ENCODE data around the gene SF3A2.

The SF3A2 gene

DNA sequence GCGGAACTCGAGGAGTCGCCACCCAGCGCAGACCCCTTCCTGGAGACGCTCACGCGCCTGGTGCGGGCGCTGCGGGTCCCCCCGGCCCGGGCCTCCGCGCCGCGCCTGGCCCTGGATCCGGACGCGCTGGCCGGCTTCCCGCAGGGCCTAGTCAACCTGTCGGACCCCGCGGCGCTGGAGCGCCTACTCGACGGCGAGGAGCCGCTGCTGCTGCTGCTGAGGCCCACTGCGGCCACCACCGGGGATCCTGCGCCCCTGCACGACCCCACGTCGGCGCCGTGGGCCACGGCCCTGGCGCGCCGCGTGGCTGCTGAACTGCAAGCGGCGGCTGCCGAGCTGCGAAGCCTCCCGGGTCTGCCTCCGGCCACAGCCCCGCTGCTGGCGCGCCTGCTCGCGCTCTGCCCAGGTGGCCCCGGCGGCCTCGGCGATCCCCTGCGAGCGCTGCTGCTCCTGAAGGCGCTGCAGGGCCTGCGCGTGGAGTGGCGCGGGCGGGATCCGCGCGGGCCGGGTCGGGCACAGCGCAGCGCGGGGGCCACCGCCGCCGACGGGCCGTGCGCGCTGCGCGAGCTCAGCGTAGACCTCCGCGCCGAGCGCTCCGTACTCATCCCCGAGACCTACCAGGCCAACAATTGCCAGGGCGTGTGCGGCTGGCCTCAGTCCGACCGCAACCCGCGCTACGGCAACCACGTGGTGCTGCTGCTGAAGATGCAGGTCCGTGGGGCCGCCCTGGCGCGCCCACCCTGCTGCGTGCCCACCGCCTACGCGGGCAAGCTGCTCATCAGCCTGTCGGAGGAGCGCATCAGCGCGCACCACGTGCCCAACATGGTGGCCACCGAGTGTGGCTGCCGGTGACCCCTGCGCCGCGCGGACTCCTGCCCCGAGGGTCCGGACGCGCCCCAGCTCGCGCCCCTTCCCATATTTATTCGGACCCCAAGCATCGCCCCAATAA is 14.8 kb downstream of the SF3A2 start:
- TF ChIP-seq, protein P1, sequence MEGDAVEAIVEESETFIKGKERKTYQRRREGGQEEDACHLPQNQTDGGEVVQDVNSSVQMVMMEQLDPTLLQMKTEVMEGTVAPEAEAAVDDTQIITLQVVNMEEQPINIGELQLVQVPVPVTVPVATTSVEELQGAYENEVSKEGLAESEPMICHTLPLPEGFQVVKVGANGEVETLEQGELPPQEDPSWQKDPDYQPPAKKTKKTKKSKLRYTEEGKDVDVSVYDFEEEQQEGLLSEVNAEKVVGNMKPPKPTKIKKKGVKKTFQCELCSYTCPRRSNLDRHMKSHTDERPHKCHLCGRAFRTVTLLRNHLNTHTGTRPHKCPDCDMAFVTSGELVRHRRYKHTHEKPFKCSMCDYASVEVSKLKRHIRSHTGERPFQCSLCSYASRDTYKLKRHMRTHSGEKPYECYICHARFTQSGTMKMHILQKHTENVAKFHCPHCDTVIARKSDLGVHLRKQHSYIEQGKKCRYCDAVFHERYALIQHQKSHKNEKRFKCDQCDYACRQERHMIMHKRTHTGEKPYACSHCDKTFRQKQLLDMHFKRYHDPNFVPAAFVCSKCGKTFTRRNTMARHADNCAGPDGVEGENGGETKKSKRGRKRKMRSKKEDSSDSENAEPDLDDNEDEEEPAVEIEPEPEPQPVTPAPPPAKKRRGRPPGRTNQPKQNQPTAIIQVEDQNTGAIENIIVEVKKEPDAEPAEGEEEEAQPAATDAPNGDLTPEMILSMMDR (IDR thresholded peaks at IDR 0.05): no peak
- no peak for TF ChIP-seq ZFX (IDR thresholded peaks at IDR 0.05; ENCODE audit: borderline replicate concordance)
- H3K27ac ChIP-seq: no peak overlapping the region

DNA sequence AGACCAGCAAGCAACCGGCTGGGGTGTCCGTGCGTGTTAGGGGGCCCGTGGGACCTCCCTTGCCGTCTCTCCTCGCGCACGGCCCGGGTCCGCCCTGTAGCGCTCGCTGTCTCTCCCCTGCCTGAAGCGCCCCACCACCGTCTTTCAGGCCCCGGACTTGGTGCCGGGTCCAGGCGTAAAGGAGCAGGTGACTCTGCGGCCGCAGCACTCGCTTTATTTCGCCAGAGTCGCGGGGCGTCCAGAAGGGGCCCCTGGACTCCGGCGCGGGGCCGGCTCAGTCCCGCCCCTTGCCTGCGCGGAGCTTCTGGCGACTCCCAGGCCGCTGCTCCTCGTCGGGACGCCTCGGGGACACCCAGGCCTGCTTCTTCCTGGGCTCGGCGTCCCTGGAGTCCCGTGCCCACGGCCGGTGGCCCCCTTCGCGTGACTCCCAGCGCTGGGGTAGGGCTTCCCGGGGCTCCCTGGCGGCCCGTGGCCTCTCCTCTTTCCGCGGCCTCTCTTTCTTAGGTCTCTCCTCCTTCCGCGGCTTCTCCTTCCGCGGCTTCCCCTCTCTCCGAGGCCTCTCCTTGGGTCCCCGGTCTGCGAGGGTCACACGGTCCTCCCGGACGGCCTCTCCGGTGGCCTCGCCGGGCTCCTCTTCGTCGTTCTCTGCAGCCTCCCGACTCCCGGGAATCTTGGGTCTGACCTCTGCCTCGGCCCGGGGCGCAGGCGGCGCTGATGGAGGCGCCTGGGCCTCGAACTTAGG is 15.6 kb downstream of the SF3A2 start:
- H3K27ac ChIP-seq: no peak overlapping the region
- TF ChIP-seq, protein P1 (IDR thresholded peaks at IDR 0.05): no peak
- TF ChIP-seq ZFX (IDR thresholded peaks at IDR 0.05; ENCODE audit: borderline replicate concordance): no peak

DNA sequence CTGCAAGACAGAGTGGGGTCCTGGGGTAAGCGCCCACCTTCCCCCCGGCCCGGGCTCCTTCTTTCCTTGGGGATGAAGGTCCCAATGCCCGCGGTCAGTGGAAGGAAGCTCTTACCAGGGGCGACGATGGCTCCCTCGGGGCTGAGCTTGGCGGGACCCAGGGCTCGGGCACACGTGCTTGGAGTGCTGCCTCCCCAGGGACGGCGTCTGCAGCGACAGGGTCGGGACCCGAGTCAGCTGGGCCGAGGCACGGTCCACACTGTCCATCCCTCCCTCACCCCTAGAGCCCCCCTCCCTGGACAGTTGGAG is 16.1 kb downstream of the SF3A2 start:
- no peak overlapping the region for H3K27ac ChIP-seq
- no peak for TF ChIP-seq ZFX (IDR thresholded peaks at IDR 0.05; ENCODE audit: borderline replicate concordance)
- TF ChIP-seq, protein P1 (IDR thresholded peaks at IDR 0.05): no peak

DNA sequence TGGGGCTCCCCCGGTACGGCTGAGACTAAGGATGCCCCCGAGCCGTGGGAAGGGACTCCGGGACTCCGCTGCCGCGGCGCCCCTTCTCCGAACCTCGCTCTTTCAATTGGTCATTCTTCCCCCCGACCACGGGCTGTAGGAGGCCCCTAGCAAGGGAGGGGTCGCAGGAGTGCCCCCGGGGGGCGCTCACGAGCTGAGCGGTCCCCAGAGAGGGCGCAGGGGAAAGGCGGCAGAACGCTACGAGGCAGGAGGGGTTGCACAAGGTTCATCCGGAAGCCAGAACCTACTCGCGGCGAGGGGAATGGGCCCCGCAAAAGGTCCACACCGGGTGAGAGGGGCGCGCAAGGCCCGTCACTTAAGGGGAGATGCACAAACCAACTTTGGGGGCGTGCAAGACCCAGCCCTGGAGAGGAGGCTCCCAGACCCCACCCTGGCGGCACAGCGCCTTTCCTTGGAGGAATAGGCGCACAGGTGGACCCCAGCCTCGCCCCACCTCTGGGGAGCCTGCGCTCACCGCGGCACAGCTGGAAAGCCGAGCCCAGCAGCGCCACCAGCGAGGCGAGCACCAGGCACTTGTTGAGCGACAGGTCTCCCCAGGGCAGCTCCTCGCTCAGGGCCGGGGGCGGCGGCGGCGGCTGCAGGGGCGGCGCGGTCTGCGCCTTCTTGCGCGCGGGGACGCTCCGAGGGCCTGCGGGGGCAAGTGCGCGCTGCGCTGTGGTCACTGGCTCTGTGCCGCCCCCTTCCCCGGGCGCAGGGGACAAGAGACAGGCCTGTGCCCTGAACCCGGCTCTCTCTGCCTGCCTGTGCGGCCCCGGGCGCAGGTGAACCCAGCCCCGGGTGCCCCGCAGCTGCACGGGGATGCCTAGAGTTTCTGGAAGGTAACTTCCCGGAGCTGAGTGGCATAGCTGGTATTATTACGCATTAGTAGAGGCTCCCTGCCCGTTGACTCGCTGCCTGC is 16.8 kb downstream of the SF3A2 start:
- no peak for TF ChIP-seq ZFX (IDR thresholded peaks at IDR 0.05; ENCODE audit: borderline replicate concordance)
- TF ChIP-seq, protein P1 (IDR thresholded peaks at IDR 0.05): 0 out of 2 replicates have a peak, but pooled peaks have one; percentile 14
- H3K27ac ChIP-seq: no peak overlapping the region

DNA sequence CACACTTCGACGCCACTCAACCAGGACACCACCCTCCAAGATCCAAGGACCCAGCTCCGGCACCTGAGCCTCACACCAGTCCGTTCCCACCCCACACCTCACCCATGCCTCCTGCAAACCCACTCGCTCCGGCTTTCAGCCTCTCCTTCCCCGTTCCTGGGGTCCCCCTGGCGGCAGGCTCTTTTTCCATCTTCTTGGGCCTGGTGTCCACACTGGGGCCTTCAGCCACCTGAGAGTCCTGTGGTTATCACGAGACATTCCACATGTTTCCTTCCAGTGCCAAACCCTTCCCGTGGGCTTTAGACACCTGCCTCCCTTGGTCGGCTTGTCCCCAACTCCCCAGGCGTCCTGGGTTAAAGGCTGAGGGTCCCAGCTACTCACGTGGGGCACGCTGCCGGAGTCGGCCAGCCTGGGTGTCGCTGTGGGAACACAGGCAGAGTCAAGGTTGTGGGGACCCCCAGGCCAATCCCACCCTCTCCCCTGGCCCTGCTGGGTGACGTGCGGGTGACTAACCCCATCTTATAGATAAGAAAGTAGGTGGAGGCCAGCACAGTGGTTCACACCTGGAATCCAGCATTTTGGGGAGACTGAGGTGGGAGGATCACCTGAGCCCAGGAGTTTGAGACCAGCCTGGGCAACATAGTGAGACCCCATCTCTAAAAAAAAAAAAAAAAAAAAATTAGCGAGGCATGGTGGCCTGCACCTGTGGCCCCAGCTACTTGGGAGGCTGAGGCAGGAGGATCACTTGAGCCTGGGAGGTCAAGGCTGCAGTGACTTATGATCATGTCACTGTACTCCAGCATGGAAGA is 17.6 kb downstream of the SF3A2 start:
- H3K27ac ChIP-seq: no peak overlapping the region
- TF ChIP-seq ZFX (IDR thresholded peaks at IDR 0.05; ENCODE audit: borderline replicate concordance): no peak
- TF ChIP-seq, protein P1 (IDR thresholded peaks at IDR 0.05): no peak

GRCh38 chr19:2255112-2255845 is 18.7 kb downstream of the SF3A2 start:
- no peak for TF ChIP-seq ZFX (IDR thresholded peaks at IDR 0.05; ENCODE audit: borderline replicate concordance)
- no peak overlapping the region for H3K27ac ChIP-seq
